WTC11 (cell line): ENCODE data around the gene CLP1. TPM values are rescaled to one million over a fixed set of nuclear protein-coding genes. Genes with fewer than 3 reads are reported as not detected.
A peak's percentile ranks its signal among the peaks of the same experiment; 100 is the strongest.

Experiments
- ATAC-seq: fragments of 200-7000 bp; cut with Tn5 transposase; 2 replicates; pipeline ENCODE4 v1.10.0; 2021; ENCODE audit warnings: mild to moderate bottlenecking, moderate library complexity
- CTCF ChIA-PET: fragments of 300-600 bp; sonication (Branson Sonifier 250); formaldehyde crosslinking; loops from one replicate; lab custom pipeline; 2021; ENCODE audit warnings: antibody characterized with exemption; lab: Charles Lee
- POLR2A ChIA-PET: fragments of 350-600 bp; sonication (Branson Sonifier 250); formaldehyde crosslinking; loops from one replicate; lab custom pipeline; 2021; ENCODE audit warnings: antibody characterized with exemption; lab: Charles Lee
- DNase-seq: peaks from one replicate; pipeline ENCODE4 v3.0.0; 2021; ENCODE audit warnings: low spot score
- H3K27ac Mint-ChIP-seq: 2 replicates; pipeline ENCODE4 v1.8.0; 2021; ENCODE audit warnings: mixed read lengths
- H3K27me3 Mint-ChIP-seq: 2 replicates; pipeline ENCODE4 v1.8.0; 2021; ENCODE audit warnings: low read depth, mild to moderate bottlenecking, moderate library complexity, mixed read lengths
- H3K36me3 Mint-ChIP-seq: 2 replicates; pipeline ENCODE4 v1.8.0; 2021; ENCODE audit warnings: mixed read lengths
- H3K4me1 Mint-ChIP-seq: 2 replicates; pipeline ENCODE4 v1.8.0; 2022; ENCODE audit warnings: mixed read lengths
- H3K4me3 Mint-ChIP-seq: 2 replicates; pipeline ENCODE4 v1.8.0; 2021; ENCODE audit warnings: mild to moderate bottlenecking, moderate library complexity, mixed read lengths
- H3K9me3 Mint-ChIP-seq: 2 replicates; pipeline ENCODE4 v1.8.0; 2021; ENCODE audit warnings: mixed read lengths
- ETV6 ChIP-seq: sonication (generic); formaldehyde crosslinking; IDR thresholded peaks from 2 replicates; pipeline ENCODE4 v1.8.1; 2022; ENCODE audit warnings: mild to moderate bottlenecking, missing genetic modification reagents
- GRHL2 ChIP-seq: fragments of 250-450 bp; sonication (Bioruptor Pico); IDR thresholded peaks from 2 replicates; pipeline ENCODE4 v1.8.0; 2022; ENCODE audit warnings: mild to moderate bottlenecking, moderate library complexity; ENCODE audit not compliant: insufficient replicate concordance, severe bottlenecking
- MYBL2 ChIP-seq: sonication (generic); formaldehyde crosslinking; IDR thresholded peaks from 2 replicates; pipeline ENCODE4 v1.8.1; 2023; ENCODE audit warnings: mild to moderate bottlenecking, moderate library complexity, missing genetic modification reagents
- OVOL2 ChIP-seq: fragments of 250-450 bp; sonication (Bioruptor Pico); IDR thresholded peaks from 2 replicates; pipeline ENCODE4 v1.9.0; 2021; ENCODE audit warnings: mild to moderate bottlenecking, borderline replicate concordance
- SMAD3 ChIP-seq: sonication (generic); formaldehyde crosslinking; IDR thresholded peaks from 2 replicates; pipeline ENCODE4 v1.8.0; 2022; ENCODE audit warnings: missing genetic modification reagents, mild to moderate bottlenecking, borderline replicate concordance
- SP1 ChIP-seq: sonication (generic); formaldehyde crosslinking; conservative IDR thresholded peaks from 2 replicates; pipeline ENCODE4 v1.8.1; 2022; ENCODE audit warnings: missing genetic modification reagents
- TEAD1 ChIP-seq: sonication (generic); formaldehyde crosslinking; IDR thresholded peaks from 2 replicates; pipeline ENCODE4 v1.8.0; 2022; ENCODE audit warnings: mild to moderate bottlenecking, missing genetic modification reagents
- TP53 ChIP-seq: sonication (generic); formaldehyde crosslinking; IDR thresholded peaks from 2 replicates; pipeline ENCODE4 v1.8.1; 2023; ENCODE audit warnings: mild to moderate bottlenecking, missing genetic modification reagents
- ZNF121 ChIP-seq: sonication (generic); formaldehyde crosslinking; IDR thresholded peaks from 2 replicates; pipeline ENCODE4 v1.8.0; 2023; ENCODE audit warnings: missing genetic modification reagents
- ZNF317 ChIP-seq: sonication (generic); formaldehyde crosslinking; IDR thresholded peaks from 2 replicates; pipeline ENCODE4 v1.8.1; 2023; ENCODE audit warnings: low read depth, mild to moderate bottlenecking, moderate library complexity, missing genetic modification reagents, borderline replicate concordance
- total RNA-seq: library from RNA; stranded (reverse); gene quantifications from 3 replicates; pipeline ENCODE4 v1.2.3, GENCODE V29; 2021
- TF ChIP-seq, protein P1 (sequence below): fragments of 250-450 bp; sonication (Bioruptor Pico); IDR thresholded peaks from 2 replicates; pipeline ENCODE4 v1.9.0; 2021; ENCODE audit warnings: moderate library complexity, mild to moderate bottlenecking, inconsistent platforms, borderline replicate concordance
- TF ChIP-seq, protein P2 (sequence below): sonication (generic); formaldehyde crosslinking; IDR thresholded peaks from 2 replicates; pipeline ENCODE4 v1.8.0; 2022; ENCODE audit warnings: missing genetic modification reagents
- TF ChIP-seq, protein P3 (sequence below): sonication (generic); formaldehyde crosslinking; conservative IDR thresholded peaks from 2 replicates; pipeline ENCODE4 v1.8.1; 2022; ENCODE audit warnings: mild to moderate bottlenecking, missing genetic modification reagents
- TF ChIP-seq, protein P4 (sequence below): sonication (generic); formaldehyde crosslinking; IDR thresholded peaks from 2 replicates; pipeline ENCODE4 v1.8.1; 2023; ENCODE audit warnings: mild to moderate bottlenecking, missing genetic modification reagents, moderate library complexity
- TF ChIP-seq, protein P5 (sequence below): fragments of 200-600 bp; IDR thresholded peaks from 2 replicates; pipeline ENCODE4 v1.8.0; 2022; ENCODE audit warnings: antibody characterized with exemption
- TF ChIP-seq, protein P6 (sequence below): fragments of 250-450 bp; sonication (Bioruptor Pico); IDR thresholded peaks from 2 replicates; pipeline ENCODE4 v1.9.0; 2021; ENCODE audit warnings: mild to moderate bottlenecking, borderline replicate concordance
- TF ChIP-seq, protein P7 (sequence below): fragments of 250-450 bp; sonication (Bioruptor Pico); IDR thresholded peaks from 2 replicates; pipeline ENCODE4 v2.1.2; 2022; ENCODE audit warnings: mild to moderate bottlenecking, moderate library complexity

Gene CLP1
- total RNA-seq, 1 experiment from 2014 or later, result 26.3 TPM

DNA sequence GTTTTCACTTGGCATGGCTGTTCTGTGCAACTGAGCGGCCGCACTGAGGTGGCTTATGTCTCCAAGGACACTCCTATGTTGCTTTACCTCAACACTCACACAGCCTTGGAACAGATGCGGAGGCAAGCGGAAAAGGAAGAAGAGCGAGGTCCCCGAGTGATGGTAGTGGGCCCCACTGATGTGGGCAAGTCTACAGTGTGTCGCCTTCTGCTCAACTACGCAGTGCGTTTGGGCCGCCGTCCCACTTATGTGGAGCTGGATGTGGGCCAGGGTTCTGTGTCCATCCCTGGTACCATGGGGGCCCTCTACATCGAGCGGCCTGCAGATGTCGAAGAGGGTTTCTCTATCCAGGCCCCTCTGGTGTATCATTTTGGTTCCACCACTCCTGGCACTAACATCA, 2.1 kb downstream of the CLP1 start:
- TF ChIP-seq ETV6 (CRISPR knock-in tag) (no peak), SP1 (no peak), GRHL2 (CRISPR knock-in tag) (no peak), ZNF317 (CRISPR knock-in tag) (no peak), TEAD1 (CRISPR knock-in tag) (no peak), TP53 (no peak)
- TF ChIP-seq, protein P1, sequence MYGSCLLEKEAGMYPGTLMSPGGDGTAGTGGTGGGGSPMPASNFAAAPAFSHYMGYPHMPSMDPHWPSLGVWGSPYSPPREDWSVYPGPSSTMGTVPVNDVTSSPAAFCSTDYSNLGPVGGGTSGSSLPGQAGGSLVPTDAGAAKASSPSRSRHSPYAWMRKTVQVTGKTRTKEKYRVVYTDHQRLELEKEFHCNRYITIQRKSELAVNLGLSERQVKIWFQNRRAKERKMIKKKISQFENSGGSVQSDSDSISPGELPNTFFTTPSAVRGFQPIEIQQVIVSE, result no peak
- TF ChIP-seq, protein P2, sequence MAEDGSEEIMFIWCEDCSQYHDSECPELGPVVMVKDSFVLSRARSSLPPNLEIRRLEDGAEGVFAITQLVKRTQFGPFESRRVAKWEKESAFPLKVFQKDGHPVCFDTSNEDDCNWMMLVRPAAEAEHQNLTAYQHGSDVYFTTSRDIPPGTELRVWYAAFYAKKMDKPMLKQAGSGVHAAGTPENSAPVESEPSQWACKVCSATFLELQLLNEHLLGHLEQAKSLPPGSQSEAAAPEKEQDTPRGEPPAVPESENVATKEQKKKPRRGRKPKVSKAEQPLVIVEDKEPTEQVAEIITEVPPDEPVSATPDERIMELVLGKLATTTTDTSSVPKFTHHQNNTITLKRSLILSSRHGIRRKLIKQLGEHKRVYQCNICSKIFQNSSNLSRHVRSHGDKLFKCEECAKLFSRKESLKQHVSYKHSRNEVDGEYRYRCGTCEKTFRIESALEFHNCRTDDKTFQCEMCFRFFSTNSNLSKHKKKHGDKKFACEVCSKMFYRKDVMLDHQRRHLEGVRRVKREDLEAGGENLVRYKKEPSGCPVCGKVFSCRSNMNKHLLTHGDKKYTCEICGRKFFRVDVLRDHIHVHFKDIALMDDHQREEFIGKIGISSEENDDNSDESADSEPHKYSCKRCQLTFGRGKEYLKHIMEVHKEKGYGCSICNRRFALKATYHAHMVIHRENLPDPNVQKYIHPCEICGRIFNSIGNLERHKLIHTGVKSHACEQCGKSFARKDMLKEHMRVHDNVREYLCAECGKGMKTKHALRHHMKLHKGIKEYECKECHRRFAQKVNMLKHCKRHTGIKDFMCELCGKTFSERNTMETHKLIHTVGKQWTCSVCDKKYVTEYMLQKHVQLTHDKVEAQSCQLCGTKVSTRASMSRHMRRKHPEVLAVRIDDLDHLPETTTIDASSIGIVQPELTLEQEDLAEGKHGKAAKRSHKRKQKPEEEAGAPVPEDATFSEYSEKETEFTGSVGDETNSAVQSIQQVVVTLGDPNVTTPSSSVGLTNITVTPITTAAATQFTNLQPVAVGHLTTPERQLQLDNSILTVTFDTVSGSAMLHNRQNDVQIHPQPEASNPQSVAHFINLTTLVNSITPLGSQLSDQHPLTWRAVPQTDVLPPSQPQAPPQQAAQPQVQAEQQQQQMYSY (CRISPR knock-in tag), result no peak
- TF ChIP-seq, protein P3, sequence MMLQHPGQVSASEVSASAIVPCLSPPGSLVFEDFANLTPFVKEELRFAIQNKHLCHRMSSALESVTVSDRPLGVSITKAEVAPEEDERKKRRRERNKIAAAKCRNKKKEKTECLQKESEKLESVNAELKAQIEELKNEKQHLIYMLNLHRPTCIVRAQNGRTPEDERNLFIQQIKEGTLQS (CRISPR knock-in tag), result no peak
- TF ChIP-seq, protein P4, sequence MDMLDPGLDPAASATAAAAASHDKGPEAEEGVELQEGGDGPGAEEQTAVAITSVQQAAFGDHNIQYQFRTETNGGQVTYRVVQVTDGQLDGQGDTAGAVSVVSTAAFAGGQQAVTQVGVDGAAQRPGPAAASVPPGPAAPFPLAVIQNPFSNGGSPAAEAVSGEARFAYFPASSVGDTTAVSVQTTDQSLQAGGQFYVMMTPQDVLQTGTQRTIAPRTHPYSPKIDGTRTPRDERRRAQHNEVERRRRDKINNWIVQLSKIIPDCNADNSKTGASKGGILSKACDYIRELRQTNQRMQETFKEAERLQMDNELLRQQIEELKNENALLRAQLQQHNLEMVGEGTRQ (CRISPR knock-in tag), result no peak
- TF ChIP-seq, protein P5, sequence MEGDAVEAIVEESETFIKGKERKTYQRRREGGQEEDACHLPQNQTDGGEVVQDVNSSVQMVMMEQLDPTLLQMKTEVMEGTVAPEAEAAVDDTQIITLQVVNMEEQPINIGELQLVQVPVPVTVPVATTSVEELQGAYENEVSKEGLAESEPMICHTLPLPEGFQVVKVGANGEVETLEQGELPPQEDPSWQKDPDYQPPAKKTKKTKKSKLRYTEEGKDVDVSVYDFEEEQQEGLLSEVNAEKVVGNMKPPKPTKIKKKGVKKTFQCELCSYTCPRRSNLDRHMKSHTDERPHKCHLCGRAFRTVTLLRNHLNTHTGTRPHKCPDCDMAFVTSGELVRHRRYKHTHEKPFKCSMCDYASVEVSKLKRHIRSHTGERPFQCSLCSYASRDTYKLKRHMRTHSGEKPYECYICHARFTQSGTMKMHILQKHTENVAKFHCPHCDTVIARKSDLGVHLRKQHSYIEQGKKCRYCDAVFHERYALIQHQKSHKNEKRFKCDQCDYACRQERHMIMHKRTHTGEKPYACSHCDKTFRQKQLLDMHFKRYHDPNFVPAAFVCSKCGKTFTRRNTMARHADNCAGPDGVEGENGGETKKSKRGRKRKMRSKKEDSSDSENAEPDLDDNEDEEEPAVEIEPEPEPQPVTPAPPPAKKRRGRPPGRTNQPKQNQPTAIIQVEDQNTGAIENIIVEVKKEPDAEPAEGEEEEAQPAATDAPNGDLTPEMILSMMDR, result no peak
- CTCF ChIA-PET, result no interaction called here
- POLR2A ChIA-PET, result interaction anchor here (1.0 kb wide), 1 partner anchor 12 kb away, joined by 3 read pairs; no protein-coding TSS in a partner anchor
- Mint-ChIP-seq H3K4me3 (0 out of 2 replicates have a peak overlapping the region, but pooled peaks have one; percentile 33), H3K4me1 (peaks cover 8% of the 10 kb centered on the region), H3K36me3 (peaks cover 28% of the 10 kb centered on the region), H3K27ac (no peak overlapping the region), H3K9me3 (no peaks in the 10 kb centered on the region), H3K27me3 (peaks cover 21% of the 10 kb centered on the region)
- ATAC-seq, result no peak
- no peak for DNase-seq

DNA sequence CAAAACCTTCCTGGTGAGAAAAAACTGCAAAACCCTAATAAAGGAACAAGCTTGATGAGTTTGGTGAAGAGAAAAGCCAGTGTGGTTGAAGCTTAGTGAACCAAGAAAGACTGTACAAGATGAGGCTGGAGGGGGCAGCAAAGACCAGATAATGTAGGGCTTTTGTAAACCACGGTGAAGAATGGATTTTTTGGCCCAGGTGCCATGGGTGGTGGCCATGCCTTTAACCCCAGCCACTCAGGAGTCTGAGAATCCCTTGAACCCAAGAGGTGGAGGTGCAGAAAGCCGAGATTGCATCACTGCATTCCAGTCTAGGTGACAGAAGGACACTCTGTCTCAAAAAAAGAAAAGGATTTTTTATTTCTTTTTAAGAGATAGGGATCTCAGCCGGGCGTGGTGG, 5.3 kb downstream of the CLP1 start:
- Mint-ChIP-seq H3K36me3 (peaks cover 28% of the 10 kb centered on the region), H3K4me3 (no peak overlapping the region), H3K27ac (0 out of 2 replicates have a peak overlapping the region, but pooled peaks have one; percentile 19), H3K9me3 (no peaks in the 10 kb centered on the region), H3K27me3 (no peaks in the 10 kb centered on the region), H3K4me1 (peaks cover 8% of the 10 kb centered on the region)
- no peak for DNase-seq
- ChIA-PET POLR2A (interaction anchor here (0.6 kb wide), 1 partner anchor 135 kb away, joined by 5 read pairs; no protein-coding TSS in a partner anchor), CTCF (interaction anchor here (0.8 to 1.4 kb wide), 7 partner anchors 11 to 138 kb away, joined by 3 to 6 read pairs (median 4); no protein-coding TSS in a partner anchor)
- no peak for ATAC-seq
- no peak for TF ChIP-seq ZNF121 (CRISPR knock-in tag)
- TF ChIP-seq, protein P2 (CRISPR knock-in tag), result no peak
- no peak for TF ChIP-seq SMAD3 (CRISPR knock-in tag)
- no peak for TF ChIP-seq TEAD1 (CRISPR knock-in tag)
- no peak for TF ChIP-seq MYBL2
- TF ChIP-seq, protein P6, sequence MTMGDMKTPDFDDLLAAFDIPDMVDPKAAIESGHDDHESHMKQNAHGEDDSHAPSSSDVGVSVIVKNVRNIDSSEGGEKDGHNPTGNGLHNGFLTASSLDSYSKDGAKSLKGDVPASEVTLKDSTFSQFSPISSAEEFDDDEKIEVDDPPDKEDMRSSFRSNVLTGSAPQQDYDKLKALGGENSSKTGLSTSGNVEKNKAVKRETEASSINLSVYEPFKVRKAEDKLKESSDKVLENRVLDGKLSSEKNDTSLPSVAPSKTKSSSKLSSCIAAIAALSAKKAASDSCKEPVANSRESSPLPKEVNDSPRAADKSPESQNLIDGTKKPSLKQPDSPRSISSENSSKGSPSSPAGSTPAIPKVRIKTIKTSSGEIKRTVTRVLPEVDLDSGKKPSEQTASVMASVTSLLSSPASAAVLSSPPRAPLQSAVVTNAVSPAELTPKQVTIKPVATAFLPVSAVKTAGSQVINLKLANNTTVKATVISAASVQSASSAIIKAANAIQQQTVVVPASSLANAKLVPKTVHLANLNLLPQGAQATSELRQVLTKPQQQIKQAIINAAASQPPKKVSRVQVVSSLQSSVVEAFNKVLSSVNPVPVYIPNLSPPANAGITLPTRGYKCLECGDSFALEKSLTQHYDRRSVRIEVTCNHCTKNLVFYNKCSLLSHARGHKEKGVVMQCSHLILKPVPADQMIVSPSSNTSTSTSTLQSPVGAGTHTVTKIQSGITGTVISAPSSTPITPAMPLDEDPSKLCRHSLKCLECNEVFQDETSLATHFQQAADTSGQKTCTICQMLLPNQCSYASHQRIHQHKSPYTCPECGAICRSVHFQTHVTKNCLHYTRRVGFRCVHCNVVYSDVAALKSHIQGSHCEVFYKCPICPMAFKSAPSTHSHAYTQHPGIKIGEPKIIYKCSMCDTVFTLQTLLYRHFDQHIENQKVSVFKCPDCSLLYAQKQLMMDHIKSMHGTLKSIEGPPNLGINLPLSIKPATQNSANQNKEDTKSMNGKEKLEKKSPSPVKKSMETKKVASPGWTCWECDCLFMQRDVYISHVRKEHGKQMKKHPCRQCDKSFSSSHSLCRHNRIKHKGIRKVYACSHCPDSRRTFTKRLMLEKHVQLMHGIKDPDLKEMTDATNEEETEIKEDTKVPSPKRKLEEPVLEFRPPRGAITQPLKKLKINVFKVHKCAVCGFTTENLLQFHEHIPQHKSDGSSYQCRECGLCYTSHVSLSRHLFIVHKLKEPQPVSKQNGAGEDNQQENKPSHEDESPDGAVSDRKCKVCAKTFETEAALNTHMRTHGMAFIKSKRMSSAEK (CRISPR knock-in tag), result no peak
- TF ChIP-seq, protein P7, sequence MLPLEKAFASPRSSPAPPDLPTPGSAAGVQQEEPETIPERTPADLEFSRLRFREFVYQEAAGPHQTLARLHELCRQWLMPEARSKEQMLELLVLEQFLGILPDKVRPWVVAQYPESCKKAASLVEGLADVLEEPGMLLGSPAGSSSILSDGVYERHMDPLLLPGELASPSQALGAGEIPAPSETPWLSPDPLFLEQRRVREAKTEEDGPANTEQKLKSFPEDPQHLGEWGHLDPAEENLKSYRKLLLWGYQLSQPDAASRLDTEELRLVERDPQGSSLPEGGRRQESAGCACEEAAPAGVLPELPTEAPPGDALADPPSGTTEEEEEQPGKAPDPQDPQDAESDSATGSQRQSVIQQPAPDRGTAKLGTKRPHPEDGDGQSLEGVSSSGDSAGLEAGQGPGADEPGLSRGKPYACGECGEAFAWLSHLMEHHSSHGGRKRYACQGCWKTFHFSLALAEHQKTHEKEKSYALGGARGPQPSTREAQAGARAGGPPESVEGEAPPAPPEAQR (CRISPR knock-in tag), result no peak
- TF ChIP-seq OVOL2 (CRISPR knock-in tag), result no peak
